ENCODE data around the gene FGF12. TPM values are rescaled to one million over a fixed set of nuclear protein-coding genes. Genes with fewer than 3 reads are reported as not detected.
A peak's percentile ranks its signal among the peaks of the same experiment; 100 is the strongest.
"Not testable (repeated sequence)": the region's sequence is repeated elsewhere in the genome, so short reads cannot be mapped to it uniquely, and the experiment has no call there.

FGF12 gene
- total RNA-seq, result under 1 TPM; 0.21 to 0.56 TPM
- long read RNA-seq, result 0 reads

DNA sequence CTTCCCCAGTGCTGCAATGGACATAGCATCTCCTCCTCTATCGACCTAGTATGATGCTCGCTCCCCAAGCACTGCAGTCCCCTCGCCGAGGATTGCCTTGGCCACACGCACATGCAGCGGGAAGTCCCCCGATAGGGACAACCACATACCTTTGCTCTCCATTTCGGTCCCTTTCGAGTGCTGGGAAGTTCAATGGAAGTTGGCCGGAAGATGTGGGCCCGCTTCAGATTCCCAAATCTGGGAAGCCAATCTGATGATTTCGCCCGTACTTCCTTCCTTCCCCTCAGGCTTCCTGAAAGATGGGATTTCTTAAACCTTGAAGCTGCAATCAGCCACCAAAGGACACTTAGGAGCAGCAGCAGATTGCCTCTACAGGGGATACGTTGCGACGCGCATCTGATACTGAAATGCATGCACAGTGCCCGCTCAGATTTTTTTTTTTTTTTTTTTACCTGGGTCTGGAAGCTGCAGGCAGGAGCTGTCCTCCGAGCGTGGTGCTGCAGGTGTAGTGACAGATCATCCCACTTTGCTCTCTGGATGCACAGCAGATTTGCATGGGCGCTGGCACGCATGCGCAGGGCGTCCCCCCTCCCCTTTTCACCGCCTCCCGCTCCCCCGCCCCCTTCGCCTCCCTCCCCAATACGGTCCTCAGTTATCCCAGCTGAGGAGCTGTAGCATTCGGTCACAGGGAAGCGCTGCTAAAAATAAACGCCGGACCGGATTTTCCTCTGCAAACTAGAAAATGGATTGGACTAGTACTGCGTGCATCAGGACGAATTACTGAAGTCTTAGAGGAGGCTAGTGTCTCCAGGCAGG, at the start of gene FGF12:
Gene FGF12, minus strand, starts transcription at position 510 of the 816 bp plus-strand sequence.
- intact Hi-C loops (cut with DNase I, micrococcal nuclease), result no loop called here
- DNase-seq (peak; percentile 24 to 26), ATAC-seq (peak; percentile 22)

GRCh38 chr3:192774341-192774740, 47.0 kb upstream of the FGF12 start:
- DNase-seq; intact Hi-C loops (cut with DNase I, micrococcal nuclease); ATAC-seq: not testable (repeated sequence)

GRCh38 chr3:192772240-192772894, 45.0 kb upstream of the FGF12 start:
- DNase-seq (no peak), ATAC-seq (no peak)
- intact Hi-C loops (cut with DNase I, micrococcal nuclease), result no loop called here

GRCh38 chr3:192758654-192759053, 31.3 kb upstream of the FGF12 start:
- DNase-seq, result no peak
- ATAC-seq, result no peak

GRCh38 chr3:192751148-192751547, 23.8 kb upstream of the FGF12 start:
- DNase-seq (no peak), ATAC-seq (no peak)
- intact Hi-C loops (cut with DNase I, micrococcal nuclease), result no loop called here

More at GRCh38 chr3:192758654-192759053, 31.3 kb upstream of the FGF12 start:
- intact Hi-C loops (cut with DNase I, micrococcal nuclease), result no loop called here

GRCh38 chr3:192750201-192750600, 22.9 kb upstream of the FGF12 start:
- intact Hi-C loops (cut with DNase I, micrococcal nuclease), result no loop called here
- ATAC-seq (no peak), DNase-seq (no peak)

GRCh38 chr3:192747746-192748145, 20.4 kb upstream of the FGF12 start:
- intact Hi-C loops (cut with DNase I, micrococcal nuclease), result no loop called here
- ATAC-seq (no peak), DNase-seq (no peak)

- DNase-seq (no peak), ATAC-seq (no peak)
- intact Hi-C loops (cut with DNase I, micrococcal nuclease), result no loop called here
Observed at GRCh38 chr3:192747145-192747544, 19.8 kb upstream of the FGF12 start.

DNA sequence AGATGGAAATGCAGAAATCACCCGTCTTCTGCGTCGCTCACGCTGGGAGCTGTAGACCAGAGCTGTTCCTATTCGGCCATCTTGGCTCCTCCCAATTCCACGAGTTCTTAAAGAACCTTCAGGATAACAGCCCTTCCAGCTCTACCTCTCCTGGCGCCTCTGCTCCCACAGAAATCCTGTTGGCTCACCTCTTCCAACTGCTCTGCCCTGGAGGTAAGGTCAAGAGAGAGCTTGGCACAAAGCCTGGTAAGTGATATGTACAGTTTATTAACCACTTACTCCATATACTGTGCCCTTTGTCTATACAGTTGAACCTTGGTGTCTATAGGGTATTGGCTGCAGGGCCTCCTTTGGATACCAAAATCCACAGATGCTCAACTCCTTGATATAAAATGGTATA, 17.8 kb upstream of the FGF12 start:
- ATAC-seq (no peak), DNase-seq (no peak)
- intact Hi-C loops (cut with DNase I, micrococcal nuclease), result no loop called here

GRCh38 chr3:192744604-192745003, 17.3 kb upstream of the FGF12 start:
- ATAC-seq; intact Hi-C loops (cut with DNase I, micrococcal nuclease); DNase-seq: not testable (repeated sequence)

DNA sequence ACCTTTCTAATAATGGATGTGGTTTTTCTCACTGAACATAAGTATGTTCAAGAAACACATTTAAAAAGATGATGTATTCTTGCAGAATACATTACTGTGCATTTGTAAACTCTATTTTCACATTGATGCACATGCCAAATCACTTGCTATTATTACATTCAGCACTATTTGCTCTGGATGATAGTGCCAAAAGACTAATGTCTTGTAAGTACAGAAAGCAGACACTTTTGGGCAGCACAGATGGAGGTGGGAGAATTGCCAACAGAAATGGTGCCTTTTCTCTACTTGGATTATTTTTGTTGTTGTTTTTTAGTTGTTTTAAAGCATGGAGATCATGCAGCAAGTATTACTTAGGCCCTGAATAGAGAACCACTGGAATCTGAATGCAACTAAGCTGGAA, 10.2 kb upstream of the FGF12 start:
- no peak for DNase-seq
- no peak for ATAC-seq
- intact Hi-C loops (cut with DNase I, micrococcal nuclease), result no loop called here

DNA sequence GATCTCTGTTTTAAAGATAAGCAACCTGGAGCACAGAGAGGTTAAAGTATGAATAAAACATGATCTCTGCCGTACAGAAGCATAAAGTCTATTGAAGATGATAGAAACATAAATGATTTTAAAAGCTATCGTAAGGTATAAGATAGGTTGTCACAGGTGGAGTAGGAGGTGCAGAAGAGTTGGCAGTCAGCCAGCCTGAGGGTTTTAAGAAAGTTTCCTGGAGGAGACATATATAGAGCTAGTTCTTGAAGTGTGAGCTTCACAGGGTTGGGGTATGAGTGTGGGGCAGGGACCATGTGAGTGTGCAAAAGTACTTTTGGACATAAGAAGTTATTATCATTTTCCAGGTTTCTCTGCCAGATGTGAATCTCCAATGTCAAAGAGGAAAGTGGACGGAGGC, 3.9 kb upstream of the FGF12 start:
- intact Hi-C loops (cut with DNase I, micrococcal nuclease), result no loop called here
- no peak for ATAC-seq

GRCh38 chr3:192726385-192726784, 956 bp downstream of the FGF12 start:
- ATAC-seq, result no peak
- intact Hi-C loops (cut with DNase I, micrococcal nuclease), result no loop called here
- no peak for DNase-seq

More for the DNA sequence above, 3.9 kb upstream of the FGF12 start:
- DNase-seq, result no peak

GRCh38 chr3:192719964-192720363, 7.4 kb downstream of the FGF12 start:
- intact Hi-C loops (cut with DNase I, micrococcal nuclease), result no loop called here
- no peak for DNase-seq
- ATAC-seq, result no peak

DNA sequence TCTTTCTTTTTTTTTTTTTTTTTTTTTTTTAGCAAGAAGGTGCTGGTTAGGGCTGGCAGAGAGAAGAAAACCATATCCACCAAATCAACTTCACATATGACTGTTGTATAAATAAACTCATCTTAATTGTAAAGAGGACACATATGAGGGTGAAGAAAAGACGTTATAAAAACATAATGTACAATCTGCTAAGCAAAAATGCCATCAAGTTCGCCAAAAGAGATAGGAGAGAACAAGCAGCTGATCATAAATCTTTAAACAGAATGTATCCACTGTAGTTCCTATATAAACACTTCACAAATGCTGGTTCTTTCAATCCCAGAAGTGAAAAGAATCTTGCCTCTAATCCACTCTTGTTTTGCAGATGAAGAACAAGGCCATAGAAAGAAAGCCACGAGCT, 9.2 kb downstream of the FGF12 start:
- ATAC-seq (no peak), DNase-seq (no peak)
- intact Hi-C loops (cut with DNase I, micrococcal nuclease), result no loop called here

DNA sequence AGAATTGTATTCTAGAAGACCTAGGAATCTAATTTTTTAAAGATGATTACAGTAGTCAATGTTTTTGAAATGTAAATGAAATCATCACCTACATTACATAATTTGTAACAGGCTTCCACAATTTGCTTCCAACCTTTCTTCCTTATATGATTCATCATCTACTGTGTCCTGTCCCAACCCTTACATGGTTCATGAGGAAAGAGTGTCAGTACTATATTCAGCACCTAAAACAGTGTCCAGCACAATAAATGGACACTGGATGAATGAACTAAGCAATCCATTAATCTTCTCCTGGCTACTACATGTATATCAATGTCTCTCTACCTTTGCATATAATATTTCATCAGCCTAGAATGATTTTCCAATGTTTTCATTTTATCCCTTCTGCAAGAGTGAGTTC, 12.2 kb downstream of the FGF12 start:
- DNase-seq, result no peak
- ATAC-seq, result no peak
- intact Hi-C loops (cut with DNase I, micrococcal nuclease), result no loop called here

GRCh38 chr3:192711126-192711525, 16.2 kb downstream of the FGF12 start:
- DNase-seq; ATAC-seq; intact Hi-C loops (cut with DNase I, micrococcal nuclease): not testable (repeated sequence)

DNA sequence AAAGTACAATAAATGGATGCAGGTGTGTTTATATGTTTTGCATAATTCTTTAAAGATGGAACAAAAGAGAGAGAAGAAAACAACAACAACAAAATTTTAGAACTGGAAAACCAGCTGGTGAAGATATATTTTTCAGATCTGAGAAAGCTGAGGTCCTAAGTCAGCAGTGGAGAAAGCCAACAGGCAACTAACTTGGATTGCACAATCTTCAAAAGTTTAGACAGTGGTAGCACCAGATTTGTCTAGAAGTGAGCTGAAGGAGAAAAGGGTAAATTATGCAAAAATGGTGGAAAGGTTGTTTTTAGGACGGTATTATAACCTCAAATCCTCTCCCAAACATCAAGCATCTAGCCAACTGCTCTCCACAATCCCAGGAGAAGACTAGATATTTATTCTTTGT, 17.0 kb downstream of the FGF12 start:
- intact Hi-C loops (cut with DNase I, micrococcal nuclease), result no loop called here
- DNase-seq (no peak), ATAC-seq (no peak)

DNA sequence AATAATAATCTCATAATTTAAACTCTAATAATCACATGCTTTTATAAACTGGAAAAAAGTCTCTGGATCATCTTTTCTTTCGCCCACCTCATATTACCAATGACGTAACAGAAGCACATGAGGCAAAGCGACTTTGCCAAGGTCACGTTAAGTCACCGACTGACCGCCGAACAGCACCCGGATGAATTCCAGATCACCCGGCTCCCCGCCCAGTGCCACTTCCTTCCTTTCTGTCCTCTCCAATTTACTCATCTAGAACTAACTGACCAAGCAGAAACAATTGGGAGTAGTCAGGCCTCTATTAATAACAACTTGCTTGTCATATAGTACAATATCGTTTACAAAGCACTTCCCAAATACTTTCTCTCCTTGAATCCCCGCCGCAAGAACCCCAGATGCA, 21.1 kb downstream of the FGF12 start:
- ATAC-seq (no peak), DNase-seq (no peak)
- intact Hi-C loops (cut with DNase I, micrococcal nuclease), result no loop called here

- DNase-seq (no peak), ATAC-seq (no peak)
- intact Hi-C loops (cut with DNase I, micrococcal nuclease), result no loop called here
Observed at GRCh38 chr3:192700885-192701284, 26.5 kb downstream of the FGF12 start.
